ENCODE data around the gene IGHMBP2.

The IGHMBP2 gene

DNA sequence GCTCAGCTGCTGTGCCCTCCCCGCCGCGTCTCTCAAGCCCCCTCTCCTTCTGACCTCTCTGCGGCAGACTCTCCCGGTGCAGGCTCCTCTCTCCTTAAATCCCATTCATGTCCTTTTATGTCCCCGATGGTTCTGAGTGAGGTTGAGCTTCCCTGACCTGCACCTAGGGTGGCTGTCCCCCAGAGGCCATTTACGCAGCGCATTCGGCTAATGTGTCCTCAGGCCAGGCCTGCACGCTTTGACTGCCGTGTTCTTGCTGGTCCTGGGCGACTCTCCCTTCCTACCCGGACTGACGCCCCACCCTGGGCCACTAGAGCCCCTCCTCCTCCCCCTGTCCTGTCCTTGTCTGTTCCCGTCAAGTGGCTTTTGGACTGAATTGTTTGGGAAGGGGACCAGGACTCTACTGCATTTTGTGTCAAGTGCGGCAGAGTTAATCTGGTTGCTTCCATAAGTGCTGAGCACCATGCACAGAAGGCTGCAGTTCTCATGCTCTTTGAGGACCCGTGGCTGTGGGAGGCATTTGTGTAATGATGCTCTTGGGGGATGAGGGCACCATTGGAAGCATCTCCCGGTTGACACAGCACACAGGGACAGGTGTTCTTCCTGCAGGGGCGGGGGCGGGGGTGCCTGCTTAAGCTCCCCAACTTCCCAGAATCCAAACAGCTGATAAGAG is 37.1 kb downstream of the IGHMBP2 start:
- H3K4me3 ChIP-seq (ENCODE audit: low read depth, low read length): no peak overlapping the region
- no peaks in the 10 kb centered on the region for H3K4me1 ChIP-seq (ENCODE audit: control insufficient read depth, insufficient read depth, low read length, unreplicated experiment)
- H3K79me2 ChIP-seq (ENCODE audit: control insufficient read depth, insufficient read depth, low read length, unreplicated experiment): no peaks in the 10 kb centered on the region
- no peaks in the 10 kb centered on the region for H3K27me3 ChIP-seq (ENCODE audit: insufficient read depth, low read length)
- H3K27ac ChIP-seq (ENCODE audit: low read depth, low read length): no peak overlapping the region
- peaks cover 8% of the 10 kb centered on the region; the same call in 1 of the 2 replicates for H3K36me3 ChIP-seq (ENCODE audit: insufficient read depth, low read length)
- no peak overlapping the region for H2AFZ ChIP-seq (ENCODE audit: low read length, unreplicated experiment)

DNA sequence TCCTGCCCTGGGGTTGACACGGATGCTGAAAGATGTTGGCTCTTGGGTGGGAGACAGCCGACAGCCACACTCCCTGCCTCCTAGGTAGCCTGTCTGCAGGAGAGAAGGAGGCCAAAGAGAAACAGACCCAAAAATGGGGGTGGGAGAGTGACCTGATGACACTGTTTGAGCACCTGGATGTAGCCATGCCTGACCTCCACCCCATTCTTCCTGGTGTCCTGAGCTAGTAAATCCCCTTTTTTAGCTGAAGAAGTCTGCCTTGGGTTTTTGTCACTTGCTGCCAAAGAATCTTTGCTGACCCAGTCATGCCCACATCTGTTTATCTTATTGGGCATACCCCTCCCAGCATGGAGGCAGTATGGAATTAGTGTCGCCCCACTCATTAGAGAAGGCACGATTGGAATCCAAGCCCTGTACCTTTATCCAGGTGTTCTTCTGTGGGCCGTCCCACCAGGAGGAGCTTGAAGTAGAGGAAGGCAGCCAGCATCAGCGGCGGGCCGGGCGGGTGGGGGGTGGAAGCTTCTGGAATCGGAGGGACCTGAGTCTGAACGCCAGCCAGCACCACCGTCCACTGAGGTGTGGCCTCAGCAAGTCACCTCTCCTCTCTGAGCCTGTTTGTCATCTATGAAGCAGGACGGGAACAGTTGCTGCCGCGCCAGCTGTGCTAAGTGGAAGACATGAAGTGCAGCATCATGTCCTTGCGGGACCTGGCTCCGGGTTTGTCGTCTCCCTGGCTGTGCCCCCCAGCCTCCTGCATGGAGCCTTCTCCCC is 37.8 kb downstream of the IGHMBP2 start:
- Histone ChIP-seq H3K4me3 (ENCODE audit: low read depth, low read length) (no peak overlapping the region), H3K27ac (ENCODE audit: low read depth, low read length) (no peak overlapping the region), H3K79me2 (ENCODE audit: control insufficient read depth, insufficient read depth, low read length, unreplicated experiment) (no peaks in the 10 kb centered on the region), H3K4me1 (ENCODE audit: control insufficient read depth, insufficient read depth, low read length, unreplicated experiment) (no peaks in the 10 kb centered on the region), H2AFZ (ENCODE audit: low read length, unreplicated experiment) (no peak overlapping the region), H3K36me3 (ENCODE audit: insufficient read depth, low read length) (peaks cover 8% of the 10 kb centered on the region; the same call in 1 of the 2 replicates), H3K27me3 (ENCODE audit: insufficient read depth, low read length) (no peaks in the 10 kb centered on the region)

DNA sequence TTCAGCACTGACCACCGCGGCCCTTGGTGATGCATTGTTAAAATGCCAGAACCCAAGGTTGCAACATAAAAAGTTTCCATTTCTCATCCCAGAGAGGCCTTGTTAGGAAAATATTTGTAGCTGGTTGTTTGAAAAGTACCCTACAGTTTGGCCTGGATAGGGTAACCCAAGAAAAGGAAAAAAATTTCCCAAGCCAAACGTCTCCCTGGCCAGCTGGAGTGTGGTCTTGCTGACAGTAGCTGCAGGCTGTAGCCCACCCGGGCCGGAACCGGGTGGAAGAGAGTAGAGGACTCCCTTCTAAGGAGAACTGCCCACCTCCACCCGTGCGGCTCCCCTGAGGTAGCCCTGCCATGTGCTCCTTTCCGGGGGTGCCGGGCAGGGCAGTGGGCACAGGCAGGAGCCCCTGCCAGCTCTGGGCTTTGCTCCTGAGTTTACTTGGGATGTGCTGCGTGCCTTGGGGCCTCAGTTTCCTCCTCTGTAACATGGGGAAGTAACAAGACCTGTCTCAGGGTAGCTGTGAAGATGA is 38.5 kb downstream of the IGHMBP2 start:
- Histone ChIP-seq H3K4me1 (ENCODE audit: control insufficient read depth, insufficient read depth, low read length, unreplicated experiment) (no peaks in the 10 kb centered on the region), H2AFZ (ENCODE audit: low read length, unreplicated experiment) (no peak overlapping the region), H3K27me3 (ENCODE audit: insufficient read depth, low read length) (no peaks in the 10 kb centered on the region), H3K79me2 (ENCODE audit: control insufficient read depth, insufficient read depth, low read length, unreplicated experiment) (no peaks in the 10 kb centered on the region), H3K36me3 (ENCODE audit: insufficient read depth, low read length) (peaks cover 5% of the 10 kb centered on the region; the same call in 1 of the 2 replicates), H3K27ac (ENCODE audit: low read depth, low read length) (no peak overlapping the region), H3K4me3 (ENCODE audit: low read depth, low read length) (no peak overlapping the region)

DNA sequence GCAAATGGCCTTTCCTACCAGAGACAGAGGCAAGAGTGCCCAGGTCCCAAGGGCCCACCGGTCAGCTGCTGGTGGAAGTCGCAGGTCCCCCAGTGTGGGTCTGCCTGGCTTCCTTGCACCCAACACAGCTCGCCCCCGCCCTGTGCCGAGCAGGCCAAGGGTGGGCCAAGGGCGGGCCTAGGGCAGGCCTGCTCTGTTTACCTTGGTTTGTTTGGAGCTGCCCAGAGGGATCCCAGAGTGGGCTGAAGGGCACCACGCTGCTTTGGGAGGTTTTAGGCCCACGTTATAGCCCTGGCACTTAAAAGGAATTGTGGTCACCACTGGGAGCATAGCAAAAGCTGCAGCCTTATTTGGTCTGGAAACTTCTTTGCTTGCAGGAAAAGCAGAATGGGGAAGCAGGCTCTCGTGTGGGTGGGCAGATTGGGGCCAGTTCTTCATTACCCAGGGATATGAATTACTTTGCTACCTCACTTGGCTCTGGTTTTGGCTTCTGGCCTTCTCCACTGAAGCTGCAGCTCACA is 39.1 kb downstream of the IGHMBP2 start:
- Histone ChIP-seq H3K27ac (ENCODE audit: low read depth, low read length) (no peak overlapping the region), H3K4me1 (ENCODE audit: control insufficient read depth, insufficient read depth, low read length, unreplicated experiment) (no peaks in the 10 kb centered on the region), H3K79me2 (ENCODE audit: control insufficient read depth, insufficient read depth, low read length, unreplicated experiment) (no peaks in the 10 kb centered on the region), H3K36me3 (ENCODE audit: insufficient read depth, low read length) (no peaks in the 10 kb centered on the region), H3K4me3 (ENCODE audit: low read depth, low read length) (no peak overlapping the region), H3K27me3 (ENCODE audit: insufficient read depth, low read length) (no peaks in the 10 kb centered on the region), H2AFZ (ENCODE audit: low read length, unreplicated experiment) (no peak overlapping the region)

DNA sequence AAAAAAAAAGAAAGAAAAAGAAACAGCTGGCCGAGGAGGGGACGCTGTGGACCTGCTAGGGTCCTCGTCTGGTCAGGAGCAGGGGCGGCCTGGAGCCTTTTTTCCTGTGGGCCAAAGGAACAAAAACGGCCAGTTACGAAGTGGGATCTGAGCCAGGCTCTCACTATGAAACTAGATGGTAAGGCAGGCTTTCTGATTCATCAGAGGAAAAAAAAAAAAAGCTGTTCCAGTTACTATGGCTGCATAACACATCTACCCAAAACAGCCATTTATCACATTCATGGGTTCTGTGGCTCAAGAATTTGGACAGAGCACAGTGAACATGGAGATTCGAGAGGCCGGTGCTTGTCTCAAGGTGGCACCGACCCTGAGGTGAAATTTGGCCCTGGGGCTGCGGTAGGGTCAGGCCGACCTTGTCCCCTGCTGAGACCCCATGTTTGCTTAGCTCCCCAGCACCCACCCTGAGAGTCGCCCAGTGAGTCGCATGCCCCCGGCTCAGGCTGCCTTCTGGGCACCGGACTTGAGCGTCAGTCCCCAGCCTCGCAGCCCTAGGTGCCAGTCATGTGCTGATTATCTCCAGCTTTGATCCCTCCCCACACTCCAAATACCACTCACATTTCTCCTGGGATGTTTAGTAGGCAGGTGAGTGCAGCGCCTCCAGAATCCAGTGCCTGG is 42.9 kb downstream of the IGHMBP2 start:
- Histone ChIP-seq H3K27ac (ENCODE audit: low read depth, low read length) (no peak overlapping the region), H3K4me3 (ENCODE audit: low read depth, low read length) (no peak overlapping the region), H3K27me3 (ENCODE audit: insufficient read depth, low read length) (no peaks in the 10 kb centered on the region), H3K4me1 (ENCODE audit: control insufficient read depth, insufficient read depth, low read length, unreplicated experiment) (no peaks in the 10 kb centered on the region), H2AFZ (ENCODE audit: low read length, unreplicated experiment) (no peak overlapping the region), H3K36me3 (ENCODE audit: insufficient read depth, low read length) (no peaks in the 10 kb centered on the region), H3K79me2 (ENCODE audit: control insufficient read depth, insufficient read depth, low read length, unreplicated experiment) (no peaks in the 10 kb centered on the region)

DNA sequence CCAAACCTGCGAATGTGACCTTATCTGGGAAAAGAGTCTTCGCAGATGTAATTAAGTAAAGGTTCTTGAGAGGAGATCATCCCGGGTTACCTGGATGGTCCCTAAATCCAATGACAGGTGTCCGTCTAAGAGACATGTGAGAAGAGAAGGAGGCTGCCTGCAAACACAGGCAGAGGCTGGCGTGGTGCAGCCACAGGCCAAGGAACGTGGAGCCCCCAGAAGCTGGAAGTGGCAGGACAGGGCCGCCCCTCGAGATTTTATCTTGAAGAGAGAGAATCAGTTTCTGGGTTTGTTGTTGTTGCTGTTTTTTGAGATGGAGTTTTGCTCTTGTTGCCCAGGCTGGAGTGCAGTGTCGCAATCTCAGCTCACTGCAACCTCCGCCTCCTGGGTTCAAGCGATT is 43.5 kb downstream of the IGHMBP2 start:
- H3K36me3 ChIP-seq (ENCODE audit: insufficient read depth, low read length): no peaks in the 10 kb centered on the region
- H2AFZ ChIP-seq (ENCODE audit: low read length, unreplicated experiment): no peak overlapping the region
- no peak overlapping the region for H3K27ac ChIP-seq (ENCODE audit: low read depth, low read length)
- no peaks in the 10 kb centered on the region for H3K4me1 ChIP-seq (ENCODE audit: control insufficient read depth, insufficient read depth, low read length, unreplicated experiment)
- H3K27me3 ChIP-seq (ENCODE audit: insufficient read depth, low read length): no peaks in the 10 kb centered on the region
- H3K4me3 ChIP-seq (ENCODE audit: low read depth, low read length): no peak overlapping the region
- H3K79me2 ChIP-seq (ENCODE audit: control insufficient read depth, insufficient read depth, low read length, unreplicated experiment): no peaks in the 10 kb centered on the region

DNA sequence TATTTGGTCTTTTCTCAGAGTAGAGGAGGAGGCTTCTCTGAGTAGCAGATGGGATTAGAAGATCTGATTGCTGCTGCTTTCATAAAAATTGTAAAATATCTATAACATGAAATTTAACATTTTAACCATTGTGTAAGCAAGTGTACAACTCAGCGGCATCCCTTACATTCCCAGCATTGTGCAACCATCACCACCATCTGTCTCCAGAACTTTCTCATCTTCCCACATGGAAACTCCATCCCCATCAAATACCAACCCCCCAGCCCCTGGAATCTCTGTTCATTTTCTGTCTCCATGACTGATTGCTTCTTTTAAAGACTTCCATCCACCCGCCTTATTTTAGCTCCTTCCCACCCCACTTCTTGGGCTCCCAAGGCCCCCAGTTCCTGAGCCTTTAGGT is 44.8 kb downstream of the IGHMBP2 start:
- no peaks in the 10 kb centered on the region for H3K79me2 ChIP-seq (ENCODE audit: control insufficient read depth, insufficient read depth, low read length, unreplicated experiment)
- H3K4me1 ChIP-seq (ENCODE audit: control insufficient read depth, insufficient read depth, low read length, unreplicated experiment): no peaks in the 10 kb centered on the region
- H3K27ac ChIP-seq (ENCODE audit: low read depth, low read length): no peak overlapping the region
- no peak overlapping the region for H2AFZ ChIP-seq (ENCODE audit: low read length, unreplicated experiment)
- no peaks in the 10 kb centered on the region for H3K36me3 ChIP-seq (ENCODE audit: insufficient read depth, low read length)
- no peak overlapping the region for H3K4me3 ChIP-seq (ENCODE audit: low read depth, low read length)
- H3K27me3 ChIP-seq (ENCODE audit: insufficient read depth, low read length): no peaks in the 10 kb centered on the region

DNA sequence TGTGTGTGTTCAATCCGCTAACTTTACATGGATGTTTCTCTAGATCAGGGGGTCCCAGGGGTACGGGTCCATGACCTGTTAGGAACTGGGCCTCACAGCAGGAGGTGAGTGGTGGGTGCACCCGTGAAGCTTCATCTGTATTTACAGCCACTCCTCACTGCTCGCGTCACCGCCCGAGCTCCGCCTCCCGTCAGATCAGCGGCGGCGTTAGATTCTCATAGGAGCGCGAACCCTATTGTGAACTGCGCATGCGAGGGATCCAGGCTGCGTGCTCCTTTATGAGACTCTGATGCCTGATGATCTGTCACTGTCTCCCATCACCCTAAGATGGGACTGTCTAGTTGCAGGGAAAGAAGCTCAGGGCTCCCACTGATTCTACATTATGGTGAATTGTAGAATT is 45.2 kb downstream of the IGHMBP2 start:
- Histone ChIP-seq H3K27ac (ENCODE audit: low read depth, low read length) (no peak overlapping the region), H3K4me3 (ENCODE audit: low read depth, low read length) (no peak overlapping the region), H3K27me3 (ENCODE audit: insufficient read depth, low read length) (no peaks in the 10 kb centered on the region), H3K79me2 (ENCODE audit: control insufficient read depth, insufficient read depth, low read length, unreplicated experiment) (no peaks in the 10 kb centered on the region), H2AFZ (ENCODE audit: low read length, unreplicated experiment) (no peak overlapping the region), H3K36me3 (ENCODE audit: insufficient read depth, low read length) (no peaks in the 10 kb centered on the region), H3K4me1 (ENCODE audit: control insufficient read depth, insufficient read depth, low read length, unreplicated experiment) (no peaks in the 10 kb centered on the region)

DNA sequence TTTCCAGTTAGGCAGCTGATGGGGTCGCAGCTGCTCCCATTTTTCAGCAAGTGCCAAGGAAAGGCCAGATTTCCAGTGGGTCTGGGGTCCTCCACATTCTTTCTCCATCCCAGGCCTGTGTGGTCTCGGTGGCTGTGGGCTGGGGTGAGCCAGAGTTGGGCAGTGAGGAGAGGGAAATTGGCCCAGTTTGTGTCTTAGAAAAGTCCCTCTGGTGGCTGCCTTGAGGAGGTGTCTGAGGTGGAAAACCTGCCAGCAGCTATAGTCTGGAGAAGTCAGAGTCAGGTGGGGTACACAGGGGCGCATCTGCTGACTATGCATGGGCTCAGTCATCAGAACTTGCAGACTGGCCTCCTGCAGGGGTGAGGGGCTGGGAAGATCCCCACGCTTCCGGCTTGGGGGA is 46.6 kb downstream of the IGHMBP2 start:
- H3K4me1 ChIP-seq (ENCODE audit: control insufficient read depth, insufficient read depth, low read length, unreplicated experiment): peaks cover 5% of the 10 kb centered on the region
- no peaks in the 10 kb centered on the region for H3K36me3 ChIP-seq (ENCODE audit: insufficient read depth, low read length)
- no peak overlapping the region for H3K27ac ChIP-seq (ENCODE audit: low read depth, low read length)
- H3K27me3 ChIP-seq (ENCODE audit: insufficient read depth, low read length): no peaks in the 10 kb centered on the region
- H3K79me2 ChIP-seq (ENCODE audit: control insufficient read depth, insufficient read depth, low read length, unreplicated experiment): no peaks in the 10 kb centered on the region
- no peak overlapping the region for H3K4me3 ChIP-seq (ENCODE audit: low read depth, low read length)
- no peak overlapping the region for H2AFZ ChIP-seq (ENCODE audit: low read length, unreplicated experiment)

DNA sequence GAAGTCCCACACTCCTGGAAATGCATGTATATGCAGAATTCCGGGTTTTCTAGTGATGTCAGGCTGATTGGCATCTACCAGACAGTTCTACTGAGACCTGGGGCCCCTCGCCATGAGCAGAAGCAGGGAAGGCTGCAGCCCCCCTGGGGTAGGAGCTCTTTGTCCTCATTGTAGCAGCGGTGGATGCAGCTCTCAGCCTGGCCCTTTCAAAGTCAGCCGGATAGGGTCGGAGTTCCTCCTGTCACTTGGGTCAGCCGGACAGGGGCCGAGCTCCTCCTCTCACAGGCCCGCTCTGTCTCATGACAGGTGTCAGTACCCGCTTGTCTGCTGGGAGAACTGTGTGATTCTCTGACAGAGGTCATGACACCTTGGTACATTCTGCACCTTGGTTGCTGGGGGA is 47.1 kb downstream of the IGHMBP2 start:
- no peak overlapping the region for H3K27ac ChIP-seq (ENCODE audit: low read depth, low read length)

More for the DNA sequence above, 47.1 kb downstream of the IGHMBP2 start:
- H3K36me3 ChIP-seq (ENCODE audit: insufficient read depth, low read length): no peaks in the 10 kb centered on the region
- no peak overlapping the region for H3K4me3 ChIP-seq (ENCODE audit: low read depth, low read length)
- no peaks in the 10 kb centered on the region for H3K79me2 ChIP-seq (ENCODE audit: control insufficient read depth, insufficient read depth, low read length, unreplicated experiment)
- no peak overlapping the region for H2AFZ ChIP-seq (ENCODE audit: low read length, unreplicated experiment)
- no peaks in the 10 kb centered on the region for H3K27me3 ChIP-seq (ENCODE audit: insufficient read depth, low read length)
- H3K4me1 ChIP-seq (ENCODE audit: control insufficient read depth, insufficient read depth, low read length, unreplicated experiment): peaks cover 9% of the 10 kb centered on the region

Data from ACC112 (cell line).